ENCODE data around the gene PIP4K2A.
"Not testable (repeated sequence)": the region's sequence is repeated elsewhere in the genome, so short reads cannot be mapped to it uniquely, and the experiment has no call there.

The PIP4K2A gene

GRCh38 chr10:22720667-22721066, 6.3 kb upstream of the PIP4K2A start:
- intact Hi-C loops (cut with DNase I), result no loop called here

GRCh38 chr10:22719406-22720042, 5.1 kb upstream of the PIP4K2A start:
- DNase-seq, result no peak
- intact Hi-C loops (cut with DNase I), result loop anchor here (10.0 kb wide), 2 partner anchors 375 to 465 kb away; partner anchors contain the start of gene SPAG6

More at GRCh38 chr10:22720667-22721066, 6.3 kb upstream of the PIP4K2A start:
- DNase-seq, result no peak

- DNase-seq, result not testable (repeated sequence)
- intact Hi-C loops (cut with DNase I), result loop anchor here (10.0 kb wide), 2 partner anchors 374 to 464 kb away; partner anchors contain the start of gene SPAG6
Observed at GRCh38 chr10:22718659-22719058, 4.3 kb upstream of the PIP4K2A start.

GRCh38 chr10:22717728-22718127, 3.4 kb upstream of the PIP4K2A start:
- intact Hi-C loops (cut with DNase I), result loop anchor here (10.0 kb wide), 2 partner anchors 373 to 463 kb away; partner anchors contain the start of gene SPAG6

GRCh38 chr10:22716943-22717342, 2.6 kb upstream of the PIP4K2A start:
- intact Hi-C loops (cut with DNase I), result loop anchor here (10.0 kb wide), 2 partner anchors 372 to 462 kb away; partner anchors contain the start of gene SPAG6
- no peak for DNase-seq

More at GRCh38 chr10:22717728-22718127, 3.4 kb upstream of the PIP4K2A start:
- no peak for DNase-seq

GRCh38 chr10:22715290-22715625, 880 bp upstream of the PIP4K2A start:
- intact Hi-C loops (cut with DNase I), result loop anchor here (10.0 kb wide), 2 partner anchors 370 to 460 kb away; partner anchors contain the start of gene SPAG6
- no peak for DNase-seq

- intact Hi-C loops (cut with DNase I), result loop anchor here (5.0 to 10.0 kb wide), 4 partner anchors 97 to 459 kb away; partner anchors contain the start of gene SPAG6
- DNase-seq, result peak in 6 of 10 donors; percentile 18 to 86 (median 52)
Observed at GRCh38 chr10:22713853-22714478, 412 bp downstream of the PIP4K2A start.

- intact Hi-C loops (cut with DNase I), result loop anchor here (5.0 to 10.0 kb wide), 4 partner anchors 96 to 458 kb away; partner anchors contain the start of gene SPAG6
Observed at GRCh38 chr10:22712956-22713852, 1.2 kb downstream of the PIP4K2A start.

GRCh38 chr10:22712211-22712955, 2.0 kb downstream of the PIP4K2A start:
- intact Hi-C loops (cut with DNase I), result loop anchor here (5.0 to 10.0 kb wide), 4 partner anchors 95 to 458 kb away; partner anchors contain the start of gene SPAG6
- no peak for DNase-seq

More at GRCh38 chr10:22712956-22713852, 1.2 kb downstream of the PIP4K2A start:
- DNase-seq, result peak in 9 of 10 donors; percentile 14 to 89 (median 30)

GRCh38 chr10:22711373-22711772, 3.0 kb downstream of the PIP4K2A start:
- no peak for DNase-seq
- intact Hi-C loops (cut with DNase I), result loop anchor here (5.0 to 10.0 kb wide), 4 partner anchors 94 to 457 kb away; partner anchors contain the start of gene SPAG6

GRCh38 chr10:22710139-22710745, 4.1 kb downstream of the PIP4K2A start:
- DNase-seq, result no peak

GRCh38 chr10:22708772-22709171, 5.6 kb downstream of the PIP4K2A start:
- DNase-seq, result no peak
- intact Hi-C loops (cut with DNase I), result no loop called here

More at GRCh38 chr10:22710139-22710745, 4.1 kb downstream of the PIP4K2A start:
- intact Hi-C loops (cut with DNase I), result loop anchor here (5.0 to 10.0 kb wide), 4 partner anchors 93 to 455 kb away; partner anchors contain the start of gene SPAG6

- DNase-seq, result no peak
- intact Hi-C loops (cut with DNase I), result no loop called here
Observed at GRCh38 chr10:22705527-22705926, 8.9 kb downstream of the PIP4K2A start.

GRCh38 chr10:22704942-22705341, 9.4 kb downstream of the PIP4K2A start:
- intact Hi-C loops (cut with DNase I), result no loop called here
- no peak for DNase-seq

- intact Hi-C loops (cut with DNase I), result no loop called here
- DNase-seq, result no peak
Observed at GRCh38 chr10:22704471-22704911, 9.9 kb downstream of the PIP4K2A start.

GRCh38 chr10:22702348-22702747, 12.0 kb downstream of the PIP4K2A start:
- intact Hi-C loops (cut with DNase I), result no loop called here
- DNase-seq, result no peak

GRCh38 chr10:22701132-22701826, 13.1 kb downstream of the PIP4K2A start:
- no peak for DNase-seq
- intact Hi-C loops (cut with DNase I), result no loop called here

- intact Hi-C loops (cut with DNase I), result no loop called here
- DNase-seq, result no peak
Observed at GRCh38 chr10:22700489-22700888, 13.9 kb downstream of the PIP4K2A start.
